Trophoblast cell (in vitro differentiated cells and primary cell): ENCODE measurements around the gene EPHA6.

Source experiments
- DNase-seq, 2 donors: peaks; one replicate each; pipeline ENCODE4 v3.0.0-alpha.2; 2016
- H2AFZ ChIP-seq: 2 replicates; pipeline ENCODE4 v1.6.1; 2013; ENCODE audit warnings: low read length, moderate library complexity, mild to moderate bottlenecking; ENCODE audit not compliant: insufficient read depth, poor library complexity
- H2AK5ac ChIP-seq: 2 replicates; pipeline ENCODE4 v1.6.1; 2013; ENCODE audit warnings: mild to moderate bottlenecking, low read length
- H2BK120ac ChIP-seq: 2 replicates; pipeline ENCODE4 v1.6.1; 2013; ENCODE audit warnings: low read length, mild to moderate bottlenecking, moderate library complexity; ENCODE audit not compliant: insufficient read depth, poor library complexity
- H2BK12ac ChIP-seq: 2 replicates; pipeline ENCODE4 v1.6.1; 2013; ENCODE audit warnings: mild to moderate bottlenecking, low read length, moderate library complexity
- H2BK5ac ChIP-seq: 2 replicates; pipeline ENCODE4 v1.6.1; 2013; ENCODE audit warnings: low read length, low read depth, moderate library complexity, mild to moderate bottlenecking; ENCODE audit not compliant: poor library complexity
- H3K14ac ChIP-seq: 2 replicates; pipeline ENCODE4 v1.6.1; 2013; ENCODE audit warnings: mild to moderate bottlenecking, low read length
- H3K18ac ChIP-seq: 2 replicates; pipeline ENCODE4 v1.6.1; 2013; ENCODE audit warnings: mild to moderate bottlenecking, low read length
- H3K23ac ChIP-seq: 2 replicates; pipeline ENCODE4 v1.6.1; 2013; ENCODE audit warnings: low read length
- H3K27ac ChIP-seq: 2 replicates; pipeline ENCODE4 v1.5.1; 2013; ENCODE audit warnings: low read depth, mild to moderate bottlenecking, inconsistent platforms, low read length, moderate library complexity
- H3K27me3 ChIP-seq: 2 replicates; pipeline ENCODE4 v1.6.1; 2013; ENCODE audit warnings: inconsistent platforms, mild to moderate bottlenecking, low read length, moderate library complexity; ENCODE audit not compliant: insufficient read depth
- H3K36me3 ChIP-seq, 2 experiments: 1 replicate in 1 of 2; 2 replicates in 1 of 2; pipeline ENCODE4 v1.6.1; 2013; ENCODE audit warnings: low read length in 2 of 2, mild to moderate bottlenecking in 2 of 2, moderate library complexity in 1 of 2; ENCODE audit not compliant: insufficient read depth in 2 of 2, control insufficient read depth in 1 of 2
- H3K4ac ChIP-seq: 2 replicates; pipeline ENCODE4 v1.6.1; 2013; ENCODE audit warnings: low read depth, mild to moderate bottlenecking, low read length, moderate library complexity
- H3K4me1 ChIP-seq, 2 experiments: 1 replicate in 1 of 2; 2 replicates in 1 of 2; pipeline ENCODE4 v1.6.1; 2013; ENCODE audit warnings: low read length in 2 of 2, mild to moderate bottlenecking in 2 of 2, moderate library complexity in 1 of 2; ENCODE audit not compliant: insufficient read depth in 2 of 2, control insufficient read depth in 1 of 2
- H3K4me2 ChIP-seq: 2 replicates; pipeline ENCODE4 v1.6.1; 2013; ENCODE audit warnings: inconsistent platforms, mild to moderate bottlenecking, low read length, moderate library complexity
- H3K4me3 ChIP-seq: 2 replicates; pipeline ENCODE4 v1.5.1; 2013; ENCODE audit warnings: mild to moderate bottlenecking, low read depth, low read length, inconsistent platforms
- H3K79me1 ChIP-seq: one replicate; pipeline ENCODE4 v1.6.1; 2013; ENCODE audit warnings: low read length
- H3K79me2 ChIP-seq: 2 replicates; pipeline ENCODE4 v1.6.1; 2013; ENCODE audit warnings: low read length, mild to moderate bottlenecking; ENCODE audit not compliant: control insufficient read depth, insufficient read depth, poor library complexity
- H3K9ac ChIP-seq: 2 replicates; pipeline ENCODE4 v1.6.1; 2013; ENCODE audit warnings: mild to moderate bottlenecking, low read length
- H3K9me3 ChIP-seq: 2 replicates; pipeline ENCODE4 v1.6.1; 2013; ENCODE audit warnings: low read depth, mild to moderate bottlenecking, control low read depth, inconsistent platforms, low read length; ENCODE audit not compliant: insufficient read depth
- H4K12ac ChIP-seq: 2 replicates; pipeline ENCODE4 v1.6.1; 2013; ENCODE audit warnings: low read depth, mild to moderate bottlenecking, low read length, moderate library complexity
- H4K8ac ChIP-seq: 2 replicates; pipeline ENCODE4 v1.6.1; 2013; ENCODE audit warnings: low read depth, mild to moderate bottlenecking, low read length, moderate library complexity
- H4K91ac ChIP-seq: one replicate; pipeline ENCODE4 v1.6.1; 2013; ENCODE audit warnings: low read depth, mild to moderate bottlenecking, low read length, moderate library complexity
- WGBS: extraction: QIAGEN DNeasy Blood & Tissue Kit; methylation state at CpG from one replicate; pipeline ENCODE4 v1.1.7; 2013; ENCODE audit warnings: missing lambda C conversion rate; ENCODE audit not compliant: insufficient read length, insufficient coverage; ENCODE audit errors: extremely low coverage; 5-methylcytosine and 5-hydroxymethylcytosine counted together

EPHA6 gene

DNA sequence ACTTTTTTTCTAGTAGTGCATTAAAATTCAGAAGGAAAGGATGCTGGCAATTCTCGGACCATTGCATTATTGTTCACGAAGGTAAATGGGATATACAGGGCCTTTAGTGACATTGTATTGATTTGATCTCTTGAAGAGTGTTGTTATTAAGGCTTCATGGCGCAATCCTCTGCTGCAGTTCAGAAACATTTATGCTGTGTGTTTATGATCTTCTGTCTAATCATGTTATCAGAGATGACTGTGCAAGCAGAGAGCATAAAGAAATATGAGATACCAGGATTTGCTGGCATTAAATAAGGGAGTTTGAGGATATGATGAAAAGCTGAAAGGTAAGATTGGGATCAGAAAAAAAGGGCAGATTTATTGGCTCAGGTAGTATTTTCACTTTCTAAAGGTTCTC, 180.6 kb downstream of the EPHA6 start:
- Histone ChIP-seq H3K4me3 (no peak overlapping the region), H3K4me1 (no peaks in the 10 kb centered on the region), H2BK120ac (no peak overlapping the region), H4K8ac (no peak overlapping the region), H3K27ac (no peak overlapping the region), H3K27me3 (no peaks in the 10 kb centered on the region), H3K23ac (no peak overlapping the region), H3K18ac (no peak overlapping the region), H3K36me3 (no peaks in the 10 kb centered on the region), H2BK5ac (no peak overlapping the region), H3K9ac (no peak overlapping the region), H3K4ac (no peak overlapping the region), H2AK5ac (no peak overlapping the region), H4K12ac (no peak overlapping the region), H2BK12ac (no peak overlapping the region), H3K79me1 (no peaks in the 10 kb centered on the region), H3K9me3 (no peaks in the 10 kb centered on the region), H4K91ac (no peak overlapping the region), H2AFZ (no peak overlapping the region), H3K79me2 (no peaks in the 10 kb centered on the region), H3K14ac (no peak overlapping the region), H3K4me2 (no peak overlapping the region)
- WGBS = no CpG with 5 or more reads among the region's 3 CpGs
- DNase-seq = no peak

DNA sequence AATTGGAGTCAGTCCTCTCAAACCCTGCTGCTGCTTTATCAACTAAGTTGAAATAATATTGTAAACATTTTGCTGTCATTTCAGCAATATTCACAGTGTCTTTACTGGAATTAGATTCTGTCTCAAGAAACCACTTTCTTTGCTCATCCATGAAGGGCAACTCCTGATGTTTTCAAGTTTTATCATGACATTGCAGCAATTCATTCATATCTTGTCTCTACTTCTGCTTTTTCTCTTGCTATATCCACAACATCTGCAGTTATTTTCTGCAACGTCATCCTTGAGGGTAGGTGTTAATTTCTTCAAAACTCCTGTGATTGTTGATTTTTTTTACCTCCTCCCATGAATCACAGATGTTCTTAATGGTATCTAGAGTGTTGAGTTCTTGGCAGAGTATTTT, 181.6 kb downstream of the EPHA6 start:
- DNase-seq = no peak
- Histone ChIP-seq H3K23ac (no peak overlapping the region), H3K79me2 (no peaks in the 10 kb centered on the region), H3K4me2 (no peak overlapping the region), H3K27me3 (no peaks in the 10 kb centered on the region), H2BK120ac (no peak overlapping the region), H2AFZ (no peak overlapping the region), H3K79me1 (no peaks in the 10 kb centered on the region), H3K18ac (no peak overlapping the region), H2BK5ac (no peak overlapping the region), H3K4me1 (no peaks in the 10 kb centered on the region), H3K36me3 (no peaks in the 10 kb centered on the region), H3K4ac (no peak overlapping the region), H4K91ac (no peak overlapping the region), H2AK5ac (no peak overlapping the region), H2BK12ac (no peak overlapping the region), H3K9me3 (no peaks in the 10 kb centered on the region), H3K27ac (no peak overlapping the region), H4K12ac (no peak overlapping the region), H4K8ac (no peak overlapping the region), H3K4me3 (no peak overlapping the region), H3K9ac (no peak overlapping the region), H3K14ac (no peak overlapping the region)
- no CpG with 5 or more reads among the region's 1 CpG for WGBS

DNA sequence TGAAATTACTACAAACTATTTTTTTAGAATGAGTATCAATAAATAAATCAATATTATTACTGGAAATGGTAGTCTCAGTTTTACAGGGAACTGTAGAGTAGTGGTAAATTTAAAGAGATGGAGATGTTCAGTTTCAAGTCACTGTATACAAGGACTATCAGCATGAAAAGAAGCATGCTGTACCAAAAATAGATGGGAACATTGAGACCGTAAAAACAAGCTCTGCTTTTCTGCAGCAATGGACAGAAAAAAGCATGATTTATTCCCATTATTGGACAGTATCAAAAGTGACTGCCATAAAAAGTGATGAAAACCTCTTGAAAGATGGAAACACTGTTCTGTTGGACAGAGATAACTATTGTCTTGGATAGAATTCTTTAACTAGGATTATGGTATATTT, 187.2 kb downstream of the EPHA6 start:
- WGBS = no CpG with 5 or more reads among the region's 1 CpG

DNA sequence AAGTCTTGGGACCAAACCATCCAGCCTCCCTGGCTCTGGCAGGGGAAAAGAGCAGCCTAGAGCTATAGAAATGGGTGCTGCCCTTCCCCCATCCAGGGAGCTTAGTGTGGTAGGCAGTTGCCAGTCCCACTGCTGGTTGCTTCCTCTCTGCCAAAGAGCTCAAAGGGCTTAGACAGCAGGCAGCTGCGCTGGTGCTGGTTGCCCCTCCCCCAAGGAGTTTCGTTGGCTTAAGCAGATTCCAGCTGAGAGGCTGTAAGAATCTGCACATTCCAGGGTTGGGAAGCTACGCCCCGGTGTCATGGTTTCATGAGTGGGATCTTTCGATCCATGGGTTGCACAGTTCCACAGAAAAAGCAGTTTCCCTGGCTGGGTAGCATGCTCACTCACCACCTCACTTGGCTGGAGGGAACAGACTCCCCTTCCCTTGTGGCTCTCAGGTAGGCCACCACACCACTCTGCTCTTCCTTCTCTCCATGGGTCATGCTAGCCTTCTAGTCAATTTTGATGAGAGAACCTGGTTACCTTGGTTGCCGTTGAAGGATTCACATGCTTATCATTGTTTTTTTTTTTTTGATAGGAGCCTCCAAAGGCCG, 195.1 kb downstream of the EPHA6 start:
- no peak overlapping the region for H3K9ac ChIP-seq
- H4K91ac ChIP-seq = no peak overlapping the region

More for the DNA sequence above, 187.2 kb downstream of the EPHA6 start:
- Histone ChIP-seq H3K4me2 (no peak overlapping the region), H2AFZ (no peak overlapping the region), H2BK120ac (no peak overlapping the region), H3K18ac (no peak overlapping the region), H3K9ac (no peak overlapping the region), H3K27ac (no peak overlapping the region), H4K12ac (no peak overlapping the region), H3K4me1 (no peaks in the 10 kb centered on the region), H3K36me3 (no peaks in the 10 kb centered on the region), H3K27me3 (no peaks in the 10 kb centered on the region), H4K8ac (no peak overlapping the region), H3K79me1 (no peaks in the 10 kb centered on the region), H2BK12ac (no peak overlapping the region), H3K23ac (no peak overlapping the region), H2AK5ac (no peak overlapping the region), H3K4me3 (no peak overlapping the region), H3K4ac (no peak overlapping the region), H3K79me2 (no peaks in the 10 kb centered on the region), H4K91ac (no peak overlapping the region), H2BK5ac (no peak overlapping the region), H3K14ac (no peak overlapping the region), H3K9me3 (no peaks in the 10 kb centered on the region)
- DNase-seq = no peak

More for the DNA sequence above, 195.1 kb downstream of the EPHA6 start:
- Histone ChIP-seq H2AK5ac (no peak overlapping the region), H3K79me1 (no peaks in the 10 kb centered on the region), H2BK5ac (no peak overlapping the region), H3K14ac (no peak overlapping the region), H3K27ac (no peak overlapping the region), H2AFZ (no peak overlapping the region), H4K8ac (no peak overlapping the region), H3K4me1 (peaks cover 0 to 2% of the 10 kb centered on the region in 2 experiments), H3K27me3 (no peaks in the 10 kb centered on the region), H4K12ac (no peak overlapping the region), H3K23ac (no peak overlapping the region), H3K4me2 (no peak overlapping the region), H3K4me3 (no peak overlapping the region), H3K79me2 (no peaks in the 10 kb centered on the region), H2BK12ac (no peak overlapping the region), H3K18ac (no peak overlapping the region), H3K4ac (no peak overlapping the region), H2BK120ac (no peak overlapping the region), H3K36me3 (no peaks in the 10 kb centered on the region), H3K9me3 (no peaks in the 10 kb centered on the region)
- WGBS = no CpG with 5 or more reads among the region's 7 CpGs
- DNase-seq = no peak
